Measurements from ENCODE around the gene FAM180B.

Gene FAM180B

GRCh38 chr11:47578524-47579494 is 7.7 kb upstream of the FAM180B start, which contains the start of the genes KBTBD4 and NDUFS3 (continued):
- TF ChIP-seq TSHZ1 (tag by site-specific recombination; IDR thresholded peaks at IDR 0.05; ENCODE audit: borderline replicate concordance) = peak; percentile 95
- TF ChIP-seq ZNF747 (tag by site-specific recombination; IDR thresholded peaks at IDR 0.05) = no peak
- TF ChIP-seq PRDM1 (tag by site-specific recombination; IDR thresholded peaks at IDR 0.05) = peak; percentile 97
- TF ChIP-seq ZNF785 (tag by site-specific recombination; IDR thresholded peaks at IDR 0.05) = peak; percentile 55; the same call in 1 of the 2 replicates
- peak; percentile 52; the same call in 1 of the 2 replicates for TF ChIP-seq FEZF1 (tag by site-specific recombination; IDR thresholded peaks at IDR 0.05)
- TF ChIP-seq ZBTB48 (tag by site-specific recombination; IDR thresholded peaks at IDR 0.05) = peak; percentile 71
- TF ChIP-seq ZNF701 (tag by site-specific recombination; IDR thresholded peaks at IDR 0.05) = no peak
- TF ChIP-seq ZNF266 (tag by site-specific recombination; IDR thresholded peaks at IDR 0.05; ENCODE audit: low read depth) = no peak
- TF ChIP-seq HIC1 (tag by site-specific recombination; IDR thresholded peaks at IDR 0.05) = no peak
- TF ChIP-seq, protein P1, sequence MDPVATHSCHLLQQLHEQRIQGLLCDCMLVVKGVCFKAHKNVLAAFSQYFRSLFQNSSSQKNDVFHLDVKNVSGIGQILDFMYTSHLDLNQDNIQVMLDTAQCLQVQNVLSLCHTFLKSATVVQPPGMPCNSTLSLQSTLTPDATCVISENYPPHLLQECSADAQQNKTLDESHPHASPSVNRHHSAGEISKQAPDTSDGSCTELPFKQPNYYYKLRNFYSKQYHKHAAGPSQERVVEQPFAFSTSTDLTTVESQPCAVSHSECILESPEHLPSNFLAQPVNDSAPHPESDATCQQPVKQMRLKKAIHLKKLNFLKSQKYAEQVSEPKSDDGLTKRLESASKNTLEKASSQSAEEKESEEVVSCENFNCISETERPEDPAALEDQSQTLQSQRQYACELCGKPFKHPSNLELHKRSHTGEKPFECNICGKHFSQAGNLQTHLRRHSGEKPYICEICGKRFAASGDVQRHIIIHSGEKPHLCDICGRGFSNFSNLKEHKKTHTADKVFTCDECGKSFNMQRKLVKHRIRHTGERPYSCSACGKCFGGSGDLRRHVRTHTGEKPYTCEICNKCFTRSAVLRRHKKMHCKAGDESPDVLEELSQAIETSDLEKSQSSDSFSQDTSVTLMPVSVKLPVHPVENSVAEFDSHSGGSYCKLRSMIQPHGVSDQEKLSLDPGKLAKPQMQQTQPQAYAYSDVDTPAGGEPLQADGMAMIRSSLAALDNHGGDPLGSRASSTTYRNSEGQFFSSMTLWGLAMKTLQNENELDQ (tag by site-specific recombination; IDR thresholded peaks at IDR 0.05; ENCODE audit: low read depth) = no peak
- TF ChIP-seq KLF1 (tag by site-specific recombination; IDR thresholded peaks at IDR 0.05) = peak; percentile 85
- peak; percentile 96 for TF ChIP-seq SALL2 (tag by site-specific recombination; IDR thresholded peaks at IDR 0.05; ENCODE audit: borderline replicate concordance)
- TF ChIP-seq ZNF146 (tag by site-specific recombination; IDR thresholded peaks at IDR 0.05) = peak; percentile 76
- no peak for TF ChIP-seq ZNF214 (tag by site-specific recombination; IDR thresholded peaks at IDR 0.05; ENCODE audit: borderline replicate concordance)
- TF ChIP-seq ELK4 (IDR thresholded peaks at IDR 0.05; ENCODE audit: borderline replicate concordance, low read depth, low read length) = no peak; the same call in 1 of the 2 replicates
- TF ChIP-seq GLIS2 (tag by site-specific recombination; IDR thresholded peaks at IDR 0.05) = peak; percentile 77
- TF ChIP-seq HOXA7 (CRISPR knock-in tag; IDR thresholded peaks at IDR 0.05; ENCODE audit: borderline replicate concordance) = no peak
- TF ChIP-seq ZNF157 (tag by site-specific recombination; IDR thresholded peaks at IDR 0.05) = no peak
- TF ChIP-seq ZBTB26 (tag by site-specific recombination; optimal IDR thresholded peaks at IDR 0.05) = peak; percentile 57
- TF ChIP-seq ZNF169 (tag by site-specific recombination; IDR thresholded peaks at IDR 0.05) = 0 out of 2 replicates have a peak, but pooled peaks have one; percentile 79
- peak; percentile 99 for TF ChIP-seq ZEB2 (tag by site-specific recombination; IDR thresholded peaks at IDR 0.05)
- peak; percentile 92; the same call in 1 of the 2 replicates for TF ChIP-seq HOXC10 (CRISPR knock-in tag; IDR thresholded peaks at IDR 0.05)
- TF ChIP-seq, protein P2, sequence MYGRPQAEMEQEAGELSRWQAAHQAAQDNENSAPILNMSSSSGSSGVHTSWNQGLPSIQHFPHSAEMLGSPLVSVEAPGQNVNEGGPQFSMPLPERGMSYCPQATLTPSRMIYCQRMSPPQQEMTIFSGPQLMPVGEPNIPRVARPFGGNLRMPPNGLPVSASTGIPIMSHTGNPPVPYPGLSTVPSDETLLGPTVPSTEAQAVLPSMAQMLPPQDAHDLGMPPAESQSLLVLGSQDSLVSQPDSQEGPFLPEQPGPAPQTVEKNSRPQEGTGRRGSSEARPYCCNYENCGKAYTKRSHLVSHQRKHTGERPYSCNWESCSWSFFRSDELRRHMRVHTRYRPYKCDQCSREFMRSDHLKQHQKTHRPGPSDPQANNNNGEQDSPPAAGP (tag by site-specific recombination; IDR thresholded peaks at IDR 0.05) = peak; percentile 100
- TF ChIP-seq ZNF10 (tag by site-specific recombination; IDR thresholded peaks at IDR 0.05) = peak; percentile 80; the same call in 1 of the 2 replicates
- no peak for TF ChIP-seq ZNF670 (tag by site-specific recombination; IDR thresholded peaks at IDR 0.05; ENCODE audit: low read depth)

All from HEK293 (cell line).